ENCODE results near the gene FLT1. TPM values are rescaled to one million over a fixed set of nuclear protein-coding genes. Genes with fewer than 3 reads are reported as not detected.

The FLT1 gene
- total and polyA plus RNA-seq, 7 donors: 9.0 to 38.6 (median 15.6) TPM

DNA sequence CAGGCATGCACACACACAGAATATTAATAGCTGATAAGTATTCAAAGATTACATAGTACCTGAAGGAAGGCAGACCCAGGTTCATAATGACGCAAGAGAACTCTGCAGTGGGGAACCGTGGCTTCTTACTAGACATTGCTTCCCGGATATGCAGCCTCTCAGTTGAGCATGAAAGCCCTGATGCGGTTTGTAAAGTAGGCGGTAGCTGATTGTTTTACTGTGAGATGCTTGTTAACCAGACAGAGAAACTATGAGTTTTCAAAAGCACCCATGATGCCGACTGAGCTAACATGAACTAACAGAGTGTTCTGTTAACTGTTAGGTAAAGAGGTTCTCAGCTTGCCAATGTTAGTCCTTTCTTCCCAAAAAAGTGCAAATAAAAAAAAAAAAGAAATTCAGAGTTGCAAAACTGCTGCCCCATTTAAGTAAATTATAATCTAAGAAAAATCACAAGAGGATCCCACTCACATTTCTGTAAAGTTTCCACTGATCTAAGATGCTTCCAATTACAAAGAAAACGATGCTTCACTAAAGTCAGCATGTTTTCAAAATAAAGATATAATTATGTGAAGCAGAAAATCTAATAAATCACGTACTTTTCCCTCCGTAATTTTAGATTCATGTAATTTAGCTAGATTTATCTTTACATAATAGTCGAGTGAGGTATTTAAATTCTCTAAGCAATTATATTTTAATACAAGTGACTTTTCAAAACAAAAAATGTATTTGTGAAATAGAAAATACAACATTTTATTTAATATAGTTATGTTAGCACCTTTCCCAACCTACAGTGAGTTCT is 2.2 kb downstream of the FLT1 start:
- ATAC-seq (no peak), DNase-seq (no peak)
- 47 to 60% (median 50%) methylated on average over 10 of the region's 10 CpGs for WGBS, 3 donors
- Histone ChIP-seq H3K36me3 (ENCODE audit: insufficient read depth in 1 of 2, low read depth in 1 of 2) (no peaks in the 10 kb centered on the region), H3K27ac (peak overlapping the region; percentile 71), H3K9me3 (no peaks in the 10 kb centered on the region), H3K27me3 (ENCODE audit: insufficient read depth in 3 of 3, low read length in 2 of 3) (peaks cover 0 to 57% (median 2%) of the 10 kb centered on the region in 3 donors), H3K4me3 (peak overlapping the region; percentile 72), H3K4me1 (peaks cover 3% of the 10 kb centered on the region)
- TF ChIP-seq, protein P1, sequence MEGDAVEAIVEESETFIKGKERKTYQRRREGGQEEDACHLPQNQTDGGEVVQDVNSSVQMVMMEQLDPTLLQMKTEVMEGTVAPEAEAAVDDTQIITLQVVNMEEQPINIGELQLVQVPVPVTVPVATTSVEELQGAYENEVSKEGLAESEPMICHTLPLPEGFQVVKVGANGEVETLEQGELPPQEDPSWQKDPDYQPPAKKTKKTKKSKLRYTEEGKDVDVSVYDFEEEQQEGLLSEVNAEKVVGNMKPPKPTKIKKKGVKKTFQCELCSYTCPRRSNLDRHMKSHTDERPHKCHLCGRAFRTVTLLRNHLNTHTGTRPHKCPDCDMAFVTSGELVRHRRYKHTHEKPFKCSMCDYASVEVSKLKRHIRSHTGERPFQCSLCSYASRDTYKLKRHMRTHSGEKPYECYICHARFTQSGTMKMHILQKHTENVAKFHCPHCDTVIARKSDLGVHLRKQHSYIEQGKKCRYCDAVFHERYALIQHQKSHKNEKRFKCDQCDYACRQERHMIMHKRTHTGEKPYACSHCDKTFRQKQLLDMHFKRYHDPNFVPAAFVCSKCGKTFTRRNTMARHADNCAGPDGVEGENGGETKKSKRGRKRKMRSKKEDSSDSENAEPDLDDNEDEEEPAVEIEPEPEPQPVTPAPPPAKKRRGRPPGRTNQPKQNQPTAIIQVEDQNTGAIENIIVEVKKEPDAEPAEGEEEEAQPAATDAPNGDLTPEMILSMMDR (IDR thresholded peaks at IDR 0.05): no peak
- intact Hi-C loops (cut with DNase I): no loop called here

DNA sequence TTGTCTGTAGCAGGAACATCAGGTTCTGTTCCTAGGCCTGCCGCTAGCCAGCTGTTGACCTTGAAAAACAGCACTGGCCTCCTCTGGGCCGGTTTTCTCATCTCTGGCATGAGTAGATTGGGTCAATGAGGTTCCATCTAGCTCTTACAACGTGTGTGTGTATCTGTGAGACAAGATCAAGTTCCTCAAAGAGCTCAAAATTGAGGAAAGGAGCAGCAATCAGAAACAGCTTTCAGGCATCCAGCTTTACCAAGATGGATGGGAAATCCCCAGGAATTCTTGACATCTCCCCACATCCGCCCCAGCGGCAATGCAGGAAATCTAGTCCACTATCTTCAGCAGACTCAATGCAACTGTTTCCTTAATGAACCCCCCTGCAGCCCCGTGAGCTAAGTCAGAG is 4.9 kb downstream of the FLT1 start:
- Histone ChIP-seq H3K9me3 (no peaks in the 10 kb centered on the region), H3K27ac (no peak overlapping the region), H3K27me3 (ENCODE audit: insufficient read depth in 3 of 3, low read length in 2 of 3) (peaks cover 0 to 38% (median 2%) of the 10 kb centered on the region in 3 donors), H3K4me1 (peaks cover 3% of the 10 kb centered on the region), H3K36me3 (ENCODE audit: insufficient read depth in 1 of 2, low read depth in 1 of 2) (no peaks in the 10 kb centered on the region), H3K4me3 (peak overlapping the region; percentile 44)
- ATAC-seq: no peak
- DNase-seq: no peak
- 48 to 59% (median 49%) methylated on average over 6 of the region's 6 CpGs for WGBS, 3 donors
- intact Hi-C loops (cut with DNase I): no loop called here
- TF ChIP-seq, protein P1 (IDR thresholded peaks at IDR 0.05): no peak

DNA sequence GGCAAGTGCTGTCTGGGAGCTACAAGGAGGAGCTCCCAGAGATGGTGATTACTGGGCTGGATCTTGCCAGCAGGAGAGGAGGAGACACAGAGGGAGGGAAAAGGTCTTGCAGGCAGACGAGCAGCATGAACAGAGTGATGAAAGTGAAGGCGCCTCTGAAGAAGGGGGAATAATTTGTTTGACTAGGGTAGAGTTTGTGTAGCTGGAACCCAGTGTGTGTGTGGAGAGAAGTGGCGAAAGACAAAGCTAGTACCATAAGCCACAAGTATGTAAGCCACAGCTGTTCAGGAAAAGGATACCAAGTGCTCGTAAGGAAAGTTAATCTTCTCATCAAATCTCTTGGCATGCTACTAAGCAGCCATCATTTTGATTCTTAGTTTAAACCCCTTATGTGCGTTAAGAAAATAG is 5.4 kb downstream of the FLT1 start:
- 14 to 29% (median 24%) methylated on average over 5 of the region's 5 CpGs for WGBS, 3 donors

DNA sequence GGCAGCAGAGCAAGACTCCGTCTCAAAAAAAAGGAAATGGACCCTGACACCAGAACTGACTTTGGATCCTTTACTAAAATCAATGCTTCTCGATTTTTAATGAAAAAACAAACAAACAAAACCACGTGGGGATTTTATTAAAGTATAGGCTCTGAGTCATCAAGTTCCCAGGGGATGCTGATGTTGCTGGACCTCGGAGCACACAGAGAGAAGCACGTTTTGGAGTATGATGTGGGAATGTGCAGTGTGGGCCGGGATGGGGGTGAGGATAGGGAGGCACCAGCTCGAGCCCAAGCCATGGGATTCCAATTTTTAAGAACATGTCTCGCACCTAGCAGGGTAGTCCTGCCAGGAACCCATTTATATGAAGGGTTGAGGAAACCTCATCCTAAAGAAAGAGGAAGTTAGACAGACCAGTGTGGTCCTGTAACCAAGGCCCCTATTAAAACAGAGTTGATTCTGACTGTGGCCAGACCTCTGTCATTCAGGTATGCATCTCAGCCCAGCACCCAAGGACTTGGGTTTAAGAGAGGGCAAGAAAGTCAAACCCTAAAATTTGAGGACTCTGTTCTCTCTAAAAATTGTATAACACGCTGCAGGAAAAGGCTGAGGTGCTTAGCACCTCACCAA is 6.4 kb downstream of the FLT1 start:
- DNase-seq (no peak), ATAC-seq (no peak)
- H3K27me3 ChIP-seq (ENCODE audit: insufficient read depth in 3 of 3, low read length in 2 of 3): peaks cover 0 to 22% (median 2%) of the 10 kb centered on the region in 3 donors
- intact Hi-C loops (cut with DNase I): no loop called here
- H3K27ac ChIP-seq: no peak overlapping the region
- no peaks in the 10 kb centered on the region for H3K36me3 ChIP-seq (ENCODE audit: insufficient read depth in 1 of 2, low read depth in 1 of 2)
- no peaks in the 10 kb centered on the region for H3K4me1 ChIP-seq
- H3K4me3 ChIP-seq: no peak overlapping the region
- TF ChIP-seq, protein P1 (IDR thresholded peaks at IDR 0.05): no peak
- no peaks in the 10 kb centered on the region for H3K9me3 ChIP-seq
- 69 to 70% (median 70%) methylated on average over 9 of the region's 9 CpGs for WGBS, 3 donors

More for the DNA sequence above, 5.4 kb downstream of the FLT1 start:
- Histone ChIP-seq H3K4me3 (peak overlapping the region; percentile 44), H3K27ac (no peak overlapping the region), H3K4me1 (peaks cover 3% of the 10 kb centered on the region), H3K27me3 (ENCODE audit: insufficient read depth in 3 of 3, low read length in 2 of 3) (peaks cover 0 to 32% (median 2%) of the 10 kb centered on the region in 3 donors), H3K36me3 (ENCODE audit: insufficient read depth in 1 of 2, low read depth in 1 of 2) (no peaks in the 10 kb centered on the region), H3K9me3 (no peaks in the 10 kb centered on the region)
- ATAC-seq (no peak), DNase-seq (no peak)
- TF ChIP-seq, protein P1 (IDR thresholded peaks at IDR 0.05): no peak
- intact Hi-C loops (cut with DNase I): no loop called here

All from psoas muscle (tissue), 8 donors.